NCI-H1436 (cell line): ENCODE data around the gene FSHB.
"Not testable (repeated sequence)": the region's sequence is repeated elsewhere in the genome, so short reads cannot be mapped to it uniquely, and the experiment has no call there.

Experiments used
- DNase-seq: peaks from one replicate; lab custom pipeline; 2025; lab: John Stamatoyannopoulos, UW

Gene FSHB

GRCh38 chr11:30268638-30269037 lies 37.8 kb downstream of the FSHB start:
- not testable (repeated sequence) for DNase-seq

GRCh38 chr11:30270671-30271070 lies 39.9 kb downstream of the FSHB start:
- DNase-seq = no peak

- DNase-seq = no peak
Observed at GRCh38 chr11:30277176-30277575, 46.4 kb downstream of the FSHB start.

- no peak for DNase-seq
Observed at GRCh38 chr11:30279796-30280195, 49.0 kb downstream of the FSHB start.

GRCh38 chr11:30281476-30282288 lies 50.9 kb downstream of the FSHB start:
- DNase-seq = no peak

- no peak for DNase-seq
Observed at GRCh38 chr11:30282289-30282631, 51.4 kb downstream of the FSHB start.
